ENCODE data around the gene B3GNT3.
"Not testable (repeated sequence)": the region's sequence is repeated elsewhere in the genome, so short reads cannot be mapped to it uniquely, and the experiment has no call there.

- TF ChIP-seq CTCF, POLR2A (IDR thresholded peaks at IDR 0.05): not testable (repeated sequence)
Measured at GRCh38 chr19:17783721-17784120, 11.2 kb upstream of the B3GNT3 start.

All from thyroid gland (tissue), 4 donors.